Osteoblast (primary cell): ENCODE data around the gene STX1B. TPM values are rescaled to one million over a fixed set of nuclear protein-coding genes. Genes with fewer than 3 reads are reported as not detected.

Experiments used
- DNase-seq: peaks from one replicate; pipeline ENCODE4 v3.0.0; 2011; ENCODE audit warnings: low spot score, mixed read lengths; ENCODE audit not compliant: insufficient read length; ENCODE audit errors: missing footprints
- H2AFZ ChIP-seq: 2 replicates; pipeline ENCODE4 v1.6.0; 2011; ENCODE audit warnings: mild to moderate bottlenecking, low read length
- H3K27ac ChIP-seq: 2 replicates; pipeline ENCODE4 v1.5.1; 2011; ENCODE audit warnings: mild to moderate bottlenecking, low read depth, low read length, moderate library complexity
- H3K27me3 ChIP-seq: 2 replicates; pipeline ENCODE4 v1.6.0; 2012; ENCODE audit warnings: mild to moderate bottlenecking, control low read depth, inconsistent platforms, low read length, moderate library complexity; ENCODE audit not compliant: insufficient read depth
- H3K36me3 ChIP-seq: 2 replicates; pipeline ENCODE4 v1.5.1; 2011; ENCODE audit warnings: mild to moderate bottlenecking, low read length, control low read depth, moderate library complexity; ENCODE audit not compliant: insufficient read depth
- H3K4me1 ChIP-seq: 2 replicates; pipeline ENCODE4 v1.5.1; 2011; ENCODE audit warnings: mild to moderate bottlenecking, low read length, control low read depth, moderate library complexity; ENCODE audit not compliant: insufficient read depth
- H3K4me2 ChIP-seq: 2 replicates; pipeline ENCODE4 v1.6.0; 2011; ENCODE audit warnings: mild to moderate bottlenecking, low read length; ENCODE audit not compliant: insufficient read depth
- H3K4me3 ChIP-seq: fragments of 200-600 bp; sonication (generic); 3 replicates; pipeline ENCODE4 v1.5.1; 2012; ENCODE audit warnings: mild to moderate bottlenecking, low read length, inconsistent platforms; ENCODE audit not compliant: insufficient read depth
- H3K79me2 ChIP-seq: 2 replicates; pipeline ENCODE4 v1.6.0; 2012; ENCODE audit warnings: mild to moderate bottlenecking, low read length, control low read depth, inconsistent platforms; ENCODE audit not compliant: insufficient read depth
- H3K9me3 ChIP-seq: 2 replicates; pipeline ENCODE4 v1.5.1; 2011; ENCODE audit warnings: low read depth, low read length, control low read depth
- H4K20me1 ChIP-seq: 2 replicates; pipeline ENCODE4 v1.6.0; 2012; ENCODE audit warnings: mild to moderate bottlenecking, low read length, control low read depth; ENCODE audit not compliant: insufficient read depth
- total RNA-seq: library from RNA; depleted of rRNA; stranded (reverse); fragments of >200 nt; gene quantifications from 2 replicates; pipeline ENCODE4 v1.2.3, GENCODE V29; 2012
- TF ChIP-seq, protein P1 (sequence below): IDR thresholded peaks from 2 replicates; pipeline ENCODE4 v1.5.1; 2011; ENCODE audit warnings: mild to moderate bottlenecking, low read depth, low read length, moderate library complexity; ENCODE audit errors: extremely low read depth

The STX1B gene
- total RNA-seq, 1 donor, result 0.72 TPM

DNA sequence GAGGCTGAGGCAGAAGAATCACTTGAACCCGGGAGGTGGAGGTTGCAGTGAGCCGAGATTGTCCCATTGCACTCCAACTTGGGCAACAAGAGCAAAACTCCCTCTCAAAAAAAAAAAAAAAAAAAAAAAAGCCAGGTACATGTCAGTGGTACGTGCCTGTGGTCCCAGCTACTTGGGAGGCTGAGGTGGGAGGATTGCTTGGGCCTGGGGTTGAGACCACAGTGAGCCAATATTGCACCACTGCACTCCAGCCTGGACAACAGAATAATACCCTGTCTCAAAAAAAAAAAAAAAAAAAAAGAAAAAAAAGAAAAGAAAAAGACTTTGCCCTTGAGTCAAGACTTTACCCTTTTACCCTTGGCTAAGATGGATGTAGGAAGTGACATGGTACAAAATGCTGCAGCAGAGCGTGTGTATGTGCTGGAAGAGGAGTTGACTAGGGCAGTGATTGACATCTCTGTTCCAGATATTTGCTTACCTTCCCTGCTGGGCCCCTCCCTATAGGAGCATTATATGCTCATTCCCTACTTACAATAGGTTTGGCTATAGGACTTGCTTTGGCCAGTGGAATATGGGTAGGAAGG, 33.6 kb upstream of the STX1B start:
- TF ChIP-seq, protein P1, sequence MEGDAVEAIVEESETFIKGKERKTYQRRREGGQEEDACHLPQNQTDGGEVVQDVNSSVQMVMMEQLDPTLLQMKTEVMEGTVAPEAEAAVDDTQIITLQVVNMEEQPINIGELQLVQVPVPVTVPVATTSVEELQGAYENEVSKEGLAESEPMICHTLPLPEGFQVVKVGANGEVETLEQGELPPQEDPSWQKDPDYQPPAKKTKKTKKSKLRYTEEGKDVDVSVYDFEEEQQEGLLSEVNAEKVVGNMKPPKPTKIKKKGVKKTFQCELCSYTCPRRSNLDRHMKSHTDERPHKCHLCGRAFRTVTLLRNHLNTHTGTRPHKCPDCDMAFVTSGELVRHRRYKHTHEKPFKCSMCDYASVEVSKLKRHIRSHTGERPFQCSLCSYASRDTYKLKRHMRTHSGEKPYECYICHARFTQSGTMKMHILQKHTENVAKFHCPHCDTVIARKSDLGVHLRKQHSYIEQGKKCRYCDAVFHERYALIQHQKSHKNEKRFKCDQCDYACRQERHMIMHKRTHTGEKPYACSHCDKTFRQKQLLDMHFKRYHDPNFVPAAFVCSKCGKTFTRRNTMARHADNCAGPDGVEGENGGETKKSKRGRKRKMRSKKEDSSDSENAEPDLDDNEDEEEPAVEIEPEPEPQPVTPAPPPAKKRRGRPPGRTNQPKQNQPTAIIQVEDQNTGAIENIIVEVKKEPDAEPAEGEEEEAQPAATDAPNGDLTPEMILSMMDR, result no peak
- Histone ChIP-seq H3K79me2 (no peaks in the 10 kb centered on the region), H3K9me3 (no peaks in the 10 kb centered on the region), H3K4me2 (no peak overlapping the region), H3K36me3 (peaks cover 18% of the 10 kb centered on the region), H3K27me3 (no peaks in the 10 kb centered on the region), H3K27ac (no peak overlapping the region), H2AFZ (no peak overlapping the region), H4K20me1 (no peaks in the 10 kb centered on the region), H3K4me1 (no peaks in the 10 kb centered on the region), H3K4me3 (no peak overlapping the region)
- DNase-seq, result no peak

DNA sequence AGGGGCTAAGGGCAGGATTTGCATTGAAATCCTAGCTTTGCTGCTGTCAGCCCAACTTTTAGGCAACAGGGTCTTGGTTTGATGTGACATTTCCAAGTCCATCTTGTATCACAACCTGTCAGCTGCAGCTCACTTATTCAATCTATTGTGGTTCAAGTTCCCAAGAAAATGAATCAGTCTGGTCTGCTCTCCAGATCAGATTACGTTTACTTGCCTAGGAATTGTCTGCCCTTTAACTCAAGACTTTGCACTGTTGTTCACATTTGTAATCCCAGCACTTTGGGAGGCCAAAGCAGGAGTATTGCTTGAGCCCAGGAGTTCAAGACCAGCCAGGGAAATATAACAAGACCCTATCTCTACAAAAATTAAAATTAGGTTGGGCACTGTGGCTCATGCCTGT, 32.9 kb upstream of the STX1B start:
- H3K79me2 ChIP-seq, result no peaks in the 10 kb centered on the region
- TF ChIP-seq, protein P1, result no peak
- H3K36me3 ChIP-seq, result peaks cover 24% of the 10 kb centered on the region
- H4K20me1 ChIP-seq, result no peaks in the 10 kb centered on the region
- H3K27ac ChIP-seq, result no peak overlapping the region
- no peak overlapping the region for H2AFZ ChIP-seq
- H3K4me1 ChIP-seq, result no peaks in the 10 kb centered on the region
- H3K4me2 ChIP-seq, result no peak overlapping the region
- peak; percentile 71 for DNase-seq
- H3K4me3 ChIP-seq, result no peak overlapping the region
- H3K27me3 ChIP-seq, result no peaks in the 10 kb centered on the region
- no peaks in the 10 kb centered on the region for H3K9me3 ChIP-seq

DNA sequence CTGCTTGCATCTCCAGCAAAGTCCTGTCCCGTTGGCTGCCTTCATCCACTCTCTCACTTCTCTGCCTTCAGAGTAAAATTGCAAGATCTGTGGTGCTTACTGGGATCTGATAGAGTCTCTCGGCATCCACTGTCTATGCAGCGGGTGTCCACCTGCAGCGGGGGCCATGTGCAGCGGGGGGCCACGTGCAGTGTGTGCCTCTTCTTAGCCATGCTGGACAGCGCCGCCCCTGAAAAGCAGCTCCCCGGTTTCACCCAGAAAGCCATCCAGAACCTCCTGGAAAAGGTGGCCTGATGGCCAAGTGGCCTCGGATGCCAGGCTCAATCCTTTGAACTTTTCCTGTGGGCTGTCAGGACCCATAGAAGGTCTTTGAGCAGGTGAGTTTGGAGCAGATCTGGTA, 32.4 kb upstream of the STX1B start:
- Histone ChIP-seq H2AFZ (no peak overlapping the region), H3K36me3 (peaks cover 29% of the 10 kb centered on the region), H3K9me3 (no peaks in the 10 kb centered on the region), H3K27ac (no peak overlapping the region), H3K79me2 (no peaks in the 10 kb centered on the region), H4K20me1 (no peaks in the 10 kb centered on the region), H3K4me3 (no peak overlapping the region), H3K27me3 (no peaks in the 10 kb centered on the region), H3K4me2 (no peak overlapping the region), H3K4me1 (no peaks in the 10 kb centered on the region)
- DNase-seq, result no peak
- TF ChIP-seq, protein P1, result no peak

DNA sequence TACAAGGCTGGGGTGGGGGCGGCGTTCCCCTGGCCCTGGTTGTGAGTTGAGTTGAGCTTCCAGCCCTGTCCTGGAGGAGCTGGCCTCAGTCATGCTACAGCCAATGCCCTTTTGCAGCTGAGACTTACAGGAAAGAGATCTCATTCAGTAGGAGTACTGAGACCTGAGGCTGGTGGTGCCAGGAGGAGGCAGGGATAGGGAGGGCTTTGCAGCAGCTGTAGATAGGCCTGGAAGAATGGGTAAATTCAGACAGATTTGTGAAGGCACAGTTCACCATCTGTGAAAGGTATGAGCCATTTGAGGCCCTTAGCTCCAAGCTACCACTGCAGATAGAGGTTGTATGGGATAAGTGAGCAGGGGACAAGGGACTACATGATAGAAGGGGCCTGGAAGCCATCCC, 28.6 kb upstream of the STX1B start:
- Histone ChIP-seq H2AFZ (no peak overlapping the region), H3K79me2 (peaks cover 23% of the 10 kb centered on the region), H3K36me3 (peaks cover 54% of the 10 kb centered on the region), H3K4me2 (no peak overlapping the region), H3K4me3 (no peak overlapping the region), H3K4me1 (peaks cover 7% of the 10 kb centered on the region), H3K27me3 (no peaks in the 10 kb centered on the region), H3K27ac (no peak overlapping the region), H4K20me1 (peaks cover 11% of the 10 kb centered on the region), H3K9me3 (no peaks in the 10 kb centered on the region)
- TF ChIP-seq, protein P1, result no peak
- DNase-seq, result peak; percentile 76
